Progenitor cell of endocrine pancreas (in vitro differentiated cells): Measurements from ENCODE around the gene TMC8. TPM values are rescaled to one million over a fixed set of nuclear protein-coding genes. Genes with fewer than 3 reads are reported as not detected.

Experiments
- DNase-seq: peaks from one replicate; pipeline ENCODE4 v3.0.0; 2021; ENCODE audit warnings: low spot score; ENCODE audit not compliant: unreplicated experiment
- H3K27ac Mint-ChIP-seq: 2 replicates; pipeline ENCODE4 v1.8.0; 2021; ENCODE audit warnings: mild to moderate bottlenecking, moderate library complexity, mixed read lengths
- H3K27me3 Mint-ChIP-seq: 2 replicates; pipeline ENCODE4 v1.8.0; 2021; ENCODE audit warnings: mixed read lengths
- H3K36me3 Mint-ChIP-seq: 2 replicates; pipeline ENCODE4 v1.8.0; 2022; ENCODE audit warnings: mixed read lengths; ENCODE audit not compliant: insufficient read depth
- H3K4me1 Mint-ChIP-seq: 2 replicates; pipeline ENCODE4 v1.8.0; 2021; ENCODE audit warnings: low read depth, mixed read lengths
- H3K4me3 Mint-ChIP-seq: 2 replicates; pipeline ENCODE4 v1.8.0; 2021; ENCODE audit warnings: low read depth, mild to moderate bottlenecking, moderate library complexity, mixed read lengths
- H3K9me3 Mint-ChIP-seq: 2 replicates; pipeline ENCODE4 v1.8.0; 2021; ENCODE audit warnings: low read depth, mixed read lengths
- total RNA-seq: library from RNA; stranded (reverse); gene quantifications from 2 replicates; pipeline ENCODE4 v1.2.1, GENCODE V29; 2021
- TF ChIP-seq, protein P1 (sequence below): fragments of 200-600 bp; sonication (generic); IDR thresholded peaks from one replicate; pipeline ENCODE4 v1.5.0; 2021; ENCODE audit warnings: antibody characterized with exemption, mild to moderate bottlenecking; ENCODE audit not compliant: unreplicated experiment

Gene TMC8
- total RNA-seq, 1 donor from 2014 or later, result 0.12 TPM

DNA sequence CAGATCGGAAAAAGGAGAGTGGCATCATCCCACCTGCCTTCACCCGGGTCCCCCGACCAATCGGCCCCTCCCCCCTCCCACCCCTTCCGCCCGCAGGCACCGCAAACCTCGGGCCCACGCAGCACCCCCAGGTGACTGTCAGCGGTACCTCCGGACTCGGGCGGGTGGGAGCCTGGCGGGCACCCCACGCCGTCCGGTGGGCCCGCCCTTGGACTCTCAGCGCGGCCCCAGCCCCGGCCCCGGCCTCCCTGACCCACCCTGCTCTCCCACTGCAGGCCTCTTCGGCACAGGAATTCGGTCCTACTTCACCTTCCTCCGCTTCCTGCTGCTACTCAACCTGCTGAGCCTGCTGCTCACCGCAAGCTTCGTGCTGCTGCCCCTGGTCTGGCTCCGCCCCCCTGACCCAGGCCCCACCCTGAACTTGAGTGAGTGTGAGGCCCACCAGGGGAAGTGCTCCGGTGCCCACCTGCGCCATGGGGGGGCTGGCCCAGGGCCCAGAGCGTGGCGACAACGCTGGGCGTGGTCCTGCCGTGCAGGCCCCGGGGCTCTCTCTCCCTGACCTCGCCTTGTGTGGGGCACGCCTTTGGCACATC is 1.6 kb downstream of the TMC8 start:
- Mint-ChIP-seq H3K9me3 (no peaks in the 10 kb centered on the region), H3K4me1 (peaks cover 5% of the 10 kb centered on the region), H3K27me3 (peaks cover 27% of the 10 kb centered on the region), H3K4me3 (peak overlapping the region; percentile 63), H3K27ac (no peak overlapping the region), H3K36me3 (no peaks in the 10 kb centered on the region)
- TF ChIP-seq, protein P1, sequence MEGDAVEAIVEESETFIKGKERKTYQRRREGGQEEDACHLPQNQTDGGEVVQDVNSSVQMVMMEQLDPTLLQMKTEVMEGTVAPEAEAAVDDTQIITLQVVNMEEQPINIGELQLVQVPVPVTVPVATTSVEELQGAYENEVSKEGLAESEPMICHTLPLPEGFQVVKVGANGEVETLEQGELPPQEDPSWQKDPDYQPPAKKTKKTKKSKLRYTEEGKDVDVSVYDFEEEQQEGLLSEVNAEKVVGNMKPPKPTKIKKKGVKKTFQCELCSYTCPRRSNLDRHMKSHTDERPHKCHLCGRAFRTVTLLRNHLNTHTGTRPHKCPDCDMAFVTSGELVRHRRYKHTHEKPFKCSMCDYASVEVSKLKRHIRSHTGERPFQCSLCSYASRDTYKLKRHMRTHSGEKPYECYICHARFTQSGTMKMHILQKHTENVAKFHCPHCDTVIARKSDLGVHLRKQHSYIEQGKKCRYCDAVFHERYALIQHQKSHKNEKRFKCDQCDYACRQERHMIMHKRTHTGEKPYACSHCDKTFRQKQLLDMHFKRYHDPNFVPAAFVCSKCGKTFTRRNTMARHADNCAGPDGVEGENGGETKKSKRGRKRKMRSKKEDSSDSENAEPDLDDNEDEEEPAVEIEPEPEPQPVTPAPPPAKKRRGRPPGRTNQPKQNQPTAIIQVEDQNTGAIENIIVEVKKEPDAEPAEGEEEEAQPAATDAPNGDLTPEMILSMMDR, result no peak
- DNase-seq, result peak; percentile 43

DNA sequence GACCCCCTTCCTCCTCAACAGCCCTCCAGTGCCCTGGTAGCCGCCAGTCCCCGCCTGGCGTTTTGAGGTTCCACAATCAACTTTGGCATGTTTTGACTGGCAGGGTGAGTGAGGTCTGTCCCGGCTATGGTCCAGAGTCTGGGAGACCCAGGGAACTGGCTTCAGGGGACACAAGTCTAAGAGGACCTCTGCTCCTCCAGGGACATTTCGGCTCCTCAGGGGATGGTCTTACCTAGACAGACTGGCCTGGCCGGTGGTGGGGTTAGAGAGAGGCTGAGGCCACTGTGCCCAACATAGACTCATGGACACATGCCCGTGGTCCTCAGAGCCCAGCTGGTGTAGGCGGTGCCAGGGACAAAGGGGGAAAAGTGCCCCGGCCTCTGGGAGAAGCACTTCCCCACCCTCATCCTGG is 2.2 kb downstream of the TMC8 start:
- no peaks in the 10 kb centered on the region for H3K9me3 Mint-ChIP-seq
- no peak for DNase-seq
- H3K4me1 Mint-ChIP-seq, result peaks cover 3% of the 10 kb centered on the region
- peaks cover 27% of the 10 kb centered on the region for H3K27me3 Mint-ChIP-seq
- no peaks in the 10 kb centered on the region for H3K36me3 Mint-ChIP-seq
- TF ChIP-seq, protein P1, result no peak
- H3K4me3 Mint-ChIP-seq, result no peak overlapping the region
- no peak overlapping the region for H3K27ac Mint-ChIP-seq

DNA sequence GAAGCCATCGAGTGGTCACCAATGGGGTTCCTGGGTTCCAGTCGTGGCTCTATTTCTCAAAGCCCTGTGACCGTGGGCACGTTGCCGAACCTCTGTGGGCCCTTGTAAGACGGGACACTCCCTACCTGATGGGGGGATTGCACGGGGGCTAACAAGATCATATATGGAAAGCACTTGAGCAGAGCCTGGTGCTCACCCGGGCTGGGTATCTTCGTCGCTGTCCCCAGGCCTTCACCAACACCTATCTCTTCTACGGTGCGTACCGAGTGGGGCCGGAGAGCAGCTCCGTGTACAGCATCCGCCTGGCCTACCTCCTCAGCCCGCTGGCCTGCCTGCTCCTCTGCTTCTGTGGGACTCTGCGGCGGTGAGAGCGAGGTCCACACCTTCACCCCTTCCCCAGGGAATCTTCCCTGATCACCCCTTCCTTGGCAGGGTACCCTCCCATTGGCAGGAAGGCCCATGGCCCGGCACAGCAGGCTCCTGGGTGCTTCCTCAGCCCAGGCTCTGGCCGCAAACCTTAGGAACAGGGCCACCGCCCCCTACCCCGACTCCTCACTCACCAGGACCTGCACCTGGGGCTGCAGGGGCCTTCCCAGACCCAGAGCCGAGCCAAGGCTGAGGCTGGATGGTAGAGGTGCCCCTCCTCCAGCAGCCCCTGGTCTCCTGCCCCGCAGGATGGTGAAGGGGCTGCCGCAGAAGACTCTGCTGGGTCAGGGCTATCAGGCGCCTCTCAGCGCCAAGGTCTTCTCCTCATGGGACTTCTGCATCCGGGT is 2.8 kb downstream of the TMC8 start:
- H3K27ac Mint-ChIP-seq, result no peak overlapping the region
- H3K36me3 Mint-ChIP-seq, result no peaks in the 10 kb centered on the region

DNA sequence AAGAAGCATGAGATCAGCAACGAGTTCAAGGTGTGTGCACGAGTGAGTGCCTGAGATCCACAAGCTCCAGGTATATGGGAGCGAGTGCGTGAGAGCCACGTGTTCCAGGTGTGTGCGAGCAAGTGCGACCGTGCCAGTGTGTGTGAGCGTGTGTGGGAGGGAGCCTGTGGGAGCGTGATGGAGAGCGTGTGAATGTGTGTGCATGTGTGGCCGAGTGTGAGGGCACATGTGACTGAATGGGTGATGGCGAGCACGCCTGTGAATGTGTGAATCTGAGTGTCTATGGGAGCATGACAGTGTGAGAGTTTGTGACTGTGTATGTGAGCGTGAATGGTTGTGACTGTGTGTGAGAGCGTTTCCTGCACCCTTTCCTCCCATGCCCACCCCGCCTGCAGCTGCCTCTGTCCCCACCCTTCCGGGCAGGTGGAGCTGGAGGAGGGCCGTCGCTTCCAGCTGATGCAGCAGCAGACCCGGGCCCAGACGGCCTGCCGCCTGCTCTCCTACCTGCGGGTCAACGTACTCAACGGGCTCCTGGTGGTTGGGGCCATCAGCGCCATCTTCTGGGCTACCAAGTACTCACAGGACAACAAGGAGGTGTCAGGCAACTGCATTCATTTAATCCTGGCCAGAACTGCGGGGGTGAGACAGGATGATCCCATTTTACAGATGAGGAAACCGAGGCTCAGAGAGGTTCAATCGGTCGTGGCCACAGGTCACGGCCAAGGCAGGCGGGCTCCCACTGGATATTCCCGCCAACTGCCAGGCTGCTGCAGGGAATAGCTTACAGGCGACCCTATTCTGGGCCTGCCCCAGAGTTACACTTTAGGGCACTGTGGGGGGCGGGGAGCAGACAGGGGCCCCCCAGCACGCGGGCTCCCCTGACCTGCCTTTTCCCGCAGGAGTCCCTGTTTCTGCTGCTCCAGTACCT is 3.7 kb downstream of the TMC8 start:
- peak; percentile 39 for DNase-seq
- Mint-ChIP-seq H3K27me3 (peaks cover 30% of the 10 kb centered on the region), H3K27ac (no peak overlapping the region), H3K4me1 (peaks cover 2% of the 10 kb centered on the region), H3K36me3 (no peaks in the 10 kb centered on the region), H3K9me3 (no peaks in the 10 kb centered on the region), H3K4me3 (no peak overlapping the region)
- TF ChIP-seq, protein P1, result peak; percentile 59

More for the DNA sequence above, 2.8 kb downstream of the TMC8 start:
- no peak for DNase-seq
- Mint-ChIP-seq H3K9me3 (no peaks in the 10 kb centered on the region), H3K27me3 (peaks cover 27% of the 10 kb centered on the region), H3K4me1 (peaks cover 3% of the 10 kb centered on the region), H3K4me3 (no peak overlapping the region)
- TF ChIP-seq, protein P1, result no peak

DNA sequence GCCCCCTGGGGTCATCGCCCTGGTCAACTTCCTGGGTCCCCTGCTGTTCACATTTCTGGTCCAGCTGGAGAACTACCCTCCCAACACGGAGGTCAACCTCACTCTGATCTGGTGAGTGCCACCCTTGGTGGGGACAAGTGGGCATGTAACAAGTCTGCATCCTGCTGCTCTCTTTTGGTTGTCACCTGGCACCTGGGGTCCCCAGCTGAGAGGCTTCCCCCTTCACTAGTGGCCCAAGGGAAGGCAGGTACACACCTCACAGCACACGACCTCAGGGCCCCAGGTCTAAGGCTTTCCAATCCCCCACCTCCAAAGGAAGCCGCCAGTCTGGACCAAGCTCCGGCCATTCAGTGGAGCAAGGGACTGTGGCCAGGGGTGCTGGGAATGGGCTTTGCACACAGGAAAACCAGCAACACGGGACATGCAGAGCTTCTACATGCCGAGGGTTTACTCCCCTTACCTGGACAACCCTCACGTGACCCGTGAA is 4.4 kb downstream of the TMC8 start:
- Mint-ChIP-seq H3K4me3 (no peak overlapping the region), H3K27ac (no peak overlapping the region), H3K27me3 (peaks cover 28% of the 10 kb centered on the region), H3K36me3 (no peaks in the 10 kb centered on the region), H3K9me3 (no peaks in the 10 kb centered on the region), H3K4me1 (peaks cover 2% of the 10 kb centered on the region)
- DNase-seq, result no peak
- TF ChIP-seq, protein P1, result no peak
